ENCODE data around the gene PRRC2B. TPM values are rescaled to one million over a fixed set of nuclear protein-coding genes. Genes with fewer than 3 reads are reported as not detected.

PRRC2B gene
- total and polyA plus RNA-seq, 2 of the 13 experiments (the other 11 are each of a cell fraction or from before 2014, with no cell fraction given) = 20.8 to 37.4 TPM

DNA sequence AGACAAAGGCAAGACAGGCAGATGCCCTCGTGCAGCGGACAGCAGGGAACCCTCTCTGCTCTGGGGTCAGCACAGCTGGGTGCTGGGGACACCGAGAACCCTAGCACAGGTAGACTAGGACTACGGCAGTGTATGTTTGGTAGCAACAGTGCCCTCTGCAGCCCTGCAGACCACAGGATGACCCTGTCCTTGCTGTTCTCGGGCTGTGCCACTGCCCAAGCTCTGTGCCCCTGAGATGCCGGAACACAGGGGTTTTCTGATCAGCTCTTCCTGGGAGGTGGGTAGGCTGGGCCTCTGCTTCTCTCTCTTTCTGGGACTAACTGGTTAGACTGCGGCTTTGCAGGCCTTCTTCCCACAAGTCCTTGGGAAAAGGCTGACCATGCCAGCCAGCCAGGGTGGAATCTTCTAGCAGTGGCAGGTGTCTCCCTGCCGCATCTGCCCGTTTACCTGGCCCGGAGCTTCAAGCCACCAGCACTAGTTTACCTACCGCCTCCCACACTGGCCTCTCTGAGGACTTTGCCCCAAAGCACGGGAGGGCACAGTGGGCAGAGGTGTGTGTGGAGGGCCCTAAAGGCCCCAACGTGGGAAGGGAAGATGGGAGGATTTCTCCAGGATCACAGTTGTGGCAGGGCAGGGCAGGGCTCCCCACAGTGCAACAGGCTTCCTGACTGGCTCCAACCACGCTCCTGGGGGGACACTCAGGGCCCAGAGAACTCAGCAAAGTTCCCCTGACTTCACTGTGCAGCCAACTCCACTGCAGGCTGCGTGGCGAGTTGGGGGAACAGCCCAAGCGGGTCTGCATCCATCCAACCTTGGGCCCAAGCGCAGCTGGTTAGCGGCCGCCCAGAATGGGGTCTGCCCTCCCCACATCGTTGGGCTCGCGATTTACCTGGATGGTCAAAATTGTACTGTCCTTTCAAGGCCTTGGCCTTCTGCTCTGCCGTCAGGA lies 136.0 kb downstream of the PRRC2B start (continued):
- TF ChIP-seq GABPA (IDR thresholded peaks at IDR 0.05; ENCODE audit: low read depth, low read length) = no peak
- TF ChIP-seq GABPA (CRISPR knock-in tag; IDR thresholded peaks at IDR 0.05; ENCODE audit: low read depth) = no peak; the same call in 1 of the 2 replicates
- TF ChIP-seq, protein P1, sequence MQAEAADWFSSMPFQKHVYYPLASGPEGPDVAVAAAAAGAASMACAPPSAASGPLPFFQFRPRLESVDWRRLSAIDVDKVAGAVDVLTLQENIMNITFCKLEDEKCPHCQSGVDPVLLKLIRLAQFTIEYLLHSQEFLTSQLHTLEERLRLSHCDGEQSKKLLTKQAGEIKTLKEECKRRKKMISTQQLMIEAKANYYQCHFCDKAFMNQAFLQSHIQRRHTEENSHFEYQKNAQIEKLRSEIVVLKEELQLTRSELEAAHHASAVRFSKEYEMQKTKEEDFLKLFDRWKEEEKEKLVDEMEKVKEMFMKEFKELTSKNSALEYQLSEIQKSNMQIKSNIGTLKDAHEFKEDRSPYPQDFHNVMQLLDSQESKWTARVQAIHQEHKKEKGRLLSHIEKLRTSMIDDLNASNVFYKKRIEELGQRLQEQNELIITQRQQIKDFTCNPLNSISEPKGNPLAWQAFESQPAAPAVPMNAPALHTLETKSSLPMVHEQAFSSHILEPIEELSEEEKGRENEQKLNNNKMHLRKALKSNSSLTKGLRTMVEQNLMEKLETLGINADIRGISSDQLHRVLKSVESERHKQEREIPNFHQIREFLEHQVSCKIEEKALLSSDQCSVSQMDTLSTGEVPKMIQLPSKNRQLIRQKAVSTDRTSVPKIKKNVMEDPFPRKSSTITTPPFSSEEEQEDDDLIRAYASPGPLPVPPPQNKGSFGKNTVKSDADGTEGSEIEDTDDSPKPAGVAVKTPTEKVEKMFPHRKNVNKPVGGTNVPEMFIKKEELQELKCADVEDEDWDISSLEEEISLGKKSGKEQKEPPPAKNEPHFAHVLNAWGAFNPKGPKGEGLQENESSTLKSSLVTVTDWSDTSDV (CRISPR knock-in tag; IDR thresholded peaks at IDR 0.05) = no peak
- no peak for TF ChIP-seq ZNF552 (CRISPR knock-in tag; IDR thresholded peaks at IDR 0.05; ENCODE audit: borderline replicate concordance)
- peak; percentile 15; the same call in 1 of the 2 replicates for TF ChIP-seq THAP11 (CRISPR knock-in tag; IDR thresholded peaks at IDR 0.05)
- no peak for TF ChIP-seq CENPX (CRISPR knock-in tag; IDR thresholded peaks at IDR 0.05)
- TF ChIP-seq ZSCAN29 (CRISPR knock-in tag; conservative IDR thresholded peaks at IDR 0.05) = no peak
- TF ChIP-seq PBX2 (CRISPR knock-in tag; IDR thresholded peaks at IDR 0.05) = no peak
- TF ChIP-seq ARNT (IDR thresholded peaks at IDR 0.05) = no peak
- 0 out of 2 replicates have a peak, but pooled peaks have one; percentile 33 for TF ChIP-seq ZNF451 (CRISPR knock-in tag; IDR thresholded peaks at IDR 0.05)
- TF ChIP-seq ZNF75D (CRISPR knock-in tag; IDR thresholded peaks at IDR 0.05; ENCODE audit: borderline replicate concordance) = no peak
- TF ChIP-seq ZNF678 (CRISPR knock-in tag; IDR thresholded peaks at IDR 0.05) = no peak
- TF ChIP-seq REL (CRISPR knock-in tag; conservative IDR thresholded peaks at IDR 0.05) = no peak
- TF ChIP-seq SP1 (IDR thresholded peaks at IDR 0.05) = no peak
- no peak for TF ChIP-seq SP1 (CRISPR knock-in tag; IDR thresholded peaks at IDR 0.05)
- no peak for TF ChIP-seq EED (CRISPR knock-in tag; IDR thresholded peaks at IDR 0.05)
- TF ChIP-seq ZNF3 (CRISPR knock-in tag; IDR thresholded peaks at IDR 0.05) = no peak
- TF ChIP-seq ERF (CRISPR knock-in tag; IDR thresholded peaks at IDR 0.05) = no peak
- TF ChIP-seq ZNF546 (CRISPR knock-in tag; conservative IDR thresholded peaks at IDR 0.05) = no peak
- TF ChIP-seq, protein P2, sequence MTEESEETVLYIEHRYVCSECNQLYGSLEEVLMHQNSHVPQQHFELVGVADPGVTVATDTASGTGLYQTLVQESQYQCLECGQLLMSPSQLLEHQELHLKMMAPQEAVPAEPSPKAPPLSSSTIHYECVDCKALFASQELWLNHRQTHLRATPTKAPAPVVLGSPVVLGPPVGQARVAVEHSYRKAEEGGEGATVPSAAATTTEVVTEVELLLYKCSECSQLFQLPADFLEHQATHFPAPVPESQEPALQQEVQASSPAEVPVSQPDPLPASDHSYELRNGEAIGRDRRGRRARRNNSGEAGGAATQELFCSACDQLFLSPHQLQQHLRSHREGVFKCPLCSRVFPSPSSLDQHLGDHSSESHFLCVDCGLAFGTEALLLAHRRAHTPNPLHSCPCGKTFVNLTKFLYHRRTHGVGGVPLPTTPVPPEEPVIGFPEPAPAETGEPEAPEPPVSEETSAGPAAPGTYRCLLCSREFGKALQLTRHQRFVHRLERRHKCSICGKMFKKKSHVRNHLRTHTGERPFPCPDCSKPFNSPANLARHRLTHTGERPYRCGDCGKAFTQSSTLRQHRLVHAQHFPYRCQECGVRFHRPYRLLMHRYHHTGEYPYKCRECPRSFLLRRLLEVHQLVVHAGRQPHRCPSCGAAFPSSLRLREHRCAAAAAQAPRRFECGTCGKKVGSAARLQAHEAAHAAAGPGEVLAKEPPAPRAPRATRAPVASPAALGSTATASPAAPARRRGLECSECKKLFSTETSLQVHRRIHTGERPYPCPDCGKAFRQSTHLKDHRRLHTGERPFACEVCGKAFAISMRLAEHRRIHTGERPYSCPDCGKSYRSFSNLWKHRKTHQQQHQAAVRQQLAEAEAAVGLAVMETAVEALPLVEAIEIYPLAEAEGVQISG (CRISPR knock-in tag; IDR thresholded peaks at IDR 0.05) = no peak
- no peak for TF ChIP-seq MTERF4 (CRISPR knock-in tag; IDR thresholded peaks at IDR 0.05)
- no peak for TF ChIP-seq ZBTB1 (CRISPR knock-in tag; IDR thresholded peaks at IDR 0.05; ENCODE audit: borderline replicate concordance)
- no peak for TF ChIP-seq ISL2 (CRISPR knock-in tag; IDR thresholded peaks at IDR 0.05)
- no peak for TF ChIP-seq POLR2AphosphoS2 (IDR thresholded peaks at IDR 0.05; ENCODE audit: low read depth, low read length)
- 0 out of 2 replicates have a peak, but pooled peaks have one; percentile 32 for TF ChIP-seq POLR2AphosphoS5 (IDR thresholded peaks at IDR 0.05; ENCODE audit: low read depth, low read length)
